K562 (cell line): Measurements from ENCODE around the gene MTHFS. TPM values are rescaled to one million over a fixed set of nuclear protein-coding genes. Genes with fewer than 3 reads are reported as not detected.
A peak's percentile ranks its signal among the peaks of the same experiment; 100 is the strongest.

Experiments
- CREB1 ChIP-seq, 2 experiments: sonication (generic) in 1 of 2; formaldehyde crosslinking in 1 of 2; IDR thresholded peaks; 2 replicates each; pipeline versions ENCODE4 v1.6.1 to v1.8.0; 2012 to 2022; ENCODE audit warnings: inconsistent platforms in 1 of 2, mild to moderate bottlenecking in 1 of 2, missing genetic modification reagents in 1 of 2, moderate library complexity in 1 of 2
- CREB3L1 ChIP-seq: fragments of 450-650 bp; IDR thresholded peaks from 2 replicates; pipeline ENCODE4 v1.6.1; 2014; ENCODE audit warnings: low read depth, mild to moderate bottlenecking, moderate library complexity, borderline replicate concordance
- ELF4 ChIP-seq: fragments of 450-650 bp; formaldehyde crosslinking; IDR thresholded peaks from 2 replicates; pipeline ENCODE4 v1.4.0; 2022; ENCODE audit warnings: missing genetic modification characterization
- ESRRB ChIP-seq: fragments of 250-450 bp; sonication (Bioruptor Pico); IDR thresholded peaks from 2 replicates; pipeline ENCODE4 v1.5.0; 2020; ENCODE audit warnings: mild to moderate bottlenecking, moderate library complexity, borderline replicate concordance
- FOSL1 ChIP-seq: fragments of 200-800 bp; sonication (Bioruptor generic); conservative IDR thresholded peaks from 2 replicates; pipeline ENCODE4 v1.6.1; 2016; ENCODE audit warnings: missing genetic modification characterization, missing compliant biosample characterization
- MCM2 ChIP-seq: fragments of 450-650 bp; IDR thresholded peaks from 2 replicates; pipeline ENCODE4 v1.6.1; 2017; ENCODE audit warnings: low read depth, mild to moderate bottlenecking
- MYNN ChIP-seq, 2 experiments: sonication (generic); formaldehyde crosslinking in 1 of 2; IDR thresholded peaks; 2 replicates each; pipeline versions ENCODE4 v1.5.0 to v1.6.1; 2016 to 2020; ENCODE audit warnings: antibody characterized with exemption in 1 of 2, missing genetic modification reagents in 1 of 2
- NR2C2 ChIP-seq, 2 experiments: fragments of 200-800 bp in 1 of 2; sonication (Bioruptor generic) in 1 of 2; sonication (generic) in 1 of 2; formaldehyde crosslinking in 1 of 2; IDR thresholded peaks; 2 replicates each; pipeline versions ENCODE4 v1.6.1 to v1.8.0; 2016 to 2022; ENCODE audit warnings: mild to moderate bottlenecking in 1 of 2, missing compliant biosample characterization in 1 of 2, missing genetic modification characterization in 1 of 2, missing genetic modification reagents in 1 of 2
- PKNOX1 ChIP-seq: fragments of 450-650 bp; IDR thresholded peaks from 2 replicates; pipeline ENCODE4 v1.6.1; 2016
- SAFB ChIP-seq: fragments of 200-400 bp; formaldehyde crosslinking; IDR thresholded peaks from 2 replicates; pipeline ENCODE4 v1.6.1; 2017; ENCODE audit warnings: low read depth, low read length, borderline replicate concordance
- SMARCB1 ChIP-seq: IDR thresholded peaks from 2 replicates; pipeline ENCODE4 v1.6.1; 2011; ENCODE audit warnings: improper control_type of control experiment, low read depth; ENCODE audit not compliant: insufficient read length
- SNRNP70 ChIP-seq: fragments of 200-400 bp; formaldehyde crosslinking; optimal IDR thresholded peaks from 2 replicates; pipeline ENCODE3; 2017; ENCODE audit warnings: low read depth, low read length
- TAF1 ChIP-seq: IDR thresholded peaks from 2 replicates; pipeline ENCODE4 v1.6.1; 2011; ENCODE audit warnings: mild to moderate bottlenecking, low read length, moderate library complexity; ENCODE audit not compliant: insufficient read depth, control insufficient read depth, severe bottlenecking; ENCODE audit errors: extremely low read depth
- TRIM28 ChIP-seq: fragments of 450-650 bp; IDR thresholded peaks from 2 replicates; pipeline ENCODE4 v1.6.1; 2017
- ZBTB5 ChIP-seq: fragments of 450-650 bp; IDR thresholded peaks from 2 replicates; pipeline ENCODE4 v1.6.1; 2017; ENCODE audit warnings: antibody characterized with exemption
- ZNF311 ChIP-seq: fragments of 250-450 bp; sonication (Bioruptor Pico); IDR thresholded peaks from 2 replicates; pipeline ENCODE4 v1.4.0; 2020; ENCODE audit warnings: mild to moderate bottlenecking, moderate library complexity
- ZNF354B ChIP-seq: fragments of 250-450 bp; sonication (Bioruptor Pico); IDR thresholded peaks from 2 replicates; pipeline ENCODE4 v1.4.0; 2020
- ZNF740 ChIP-seq, 3 experiments: fragments of 200-800 bp in 1 of 3; sonication (Bioruptor generic) in 1 of 3; sonication (generic) in 1 of 3; formaldehyde crosslinking in 1 of 3; IDR thresholded peaks; 2 replicates each; pipeline versions ENCODE4 v1.6.1 to v1.8.0; 2016 to 2022; ENCODE audit warnings: mild to moderate bottlenecking in 2 of 3, missing compliant biosample characterization in 2 of 3, missing genetic modification characterization in 2 of 3, missing genetic modification reagents in 1 of 3
- polyA plus RNA-seq, 8 experiments: library from polyadenylated mRNA; depleted of rRNA in 4 of 8; stranded (reverse) in 5 of 8; unstranded in 3 of 8; fragments of >200 nt; fragmentation: Nextera tagmentation in 2 of 8; fragmentation: Illumina TruSeq in 1 of 8; extraction: Ambion mirVana in 2 of 8; extraction: Trizol in 1 of 8; gene quantifications; 2 replicates each; pipeline versions ENCODE4 v1.2.1 to v1.2.3, GENCODE V29; 2011 to 2014; ENCODE audit warnings: inconsistent platforms in 1 of 8, missing spikeins in 1 of 8
- total RNA-seq, 7 experiments: library from RNA; depleted of rRNA in 6 of 7; stranded (reverse); fragments of >200 nt in 6 of 7; fragmentation: Illumina TruSeq in 2 of 7; extraction: Trizol in 2 of 7; gene quantifications; 2 replicates each; pipeline versions ENCODE4 v1.2.1 to v1.2.3, GENCODE V29; 2011 to 2021; ENCODE audit warnings: low replicate concordance in 1 of 7
- TF ChIP-seq, protein P1 (sequence below), 2 experiments: fragments of 450-650 bp; conservative IDR thresholded peaks; 2 replicates each; pipeline ENCODE4 v1.6.1; 2017; ENCODE audit warnings: mild to moderate bottlenecking in 2 of 2, moderate library complexity in 2 of 2

MTHFS gene
- total and polyA plus RNA-seq, 9 of the 15 experiments (the other 6 are each of a cell fraction or from before 2014, with no cell fraction given), result 17.8 to 79.3 (median 41.7) TPM

DNA sequence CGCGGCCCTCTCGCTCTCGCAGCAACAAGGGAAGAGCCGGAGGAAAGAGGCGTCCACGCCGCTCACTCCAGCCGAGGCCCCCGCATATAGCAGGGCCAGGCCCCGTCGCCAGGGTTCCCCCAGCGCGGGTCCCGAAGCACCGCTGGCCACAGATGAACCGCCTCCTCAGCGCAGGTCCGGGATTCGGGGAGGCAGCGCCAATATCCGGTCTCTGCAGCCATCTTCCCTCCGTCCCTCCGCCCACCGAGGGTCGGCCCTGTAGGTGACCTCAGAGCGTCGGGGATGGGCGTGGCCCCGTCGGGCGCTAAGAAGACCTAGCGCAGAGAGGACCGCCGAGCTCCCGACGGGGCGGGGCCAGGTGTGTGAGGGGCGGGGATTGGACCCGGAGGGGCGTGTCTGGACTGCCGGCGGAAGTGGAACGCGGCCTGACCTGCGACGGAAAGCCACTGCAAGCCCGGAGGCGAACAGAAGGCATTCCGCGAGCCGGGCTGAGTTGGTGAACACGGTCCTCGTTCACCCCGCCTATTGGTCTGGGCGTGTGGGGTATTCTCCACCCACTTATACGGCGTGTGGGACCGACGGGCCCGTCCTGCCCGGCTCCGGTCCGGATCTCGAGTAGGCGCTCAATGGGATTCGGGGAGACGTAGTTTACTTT is 26.8 kb upstream of the MTHFS start (continued):
- TF ChIP-seq CREB3L1, result no peak
- TF ChIP-seq FOSL1 (tag), result no peak; the same call in 1 of the 2 replicates
- no peak for TF ChIP-seq ZNF354B
- TF ChIP-seq TAF1, result peak; percentile 84
- no peak for TF ChIP-seq ZNF740 (CRISPR knock-in tag; IDR thresholded peaks at IDR 0.05)
- no peak for TF ChIP-seq ZNF740 (tag; IDR thresholded peaks at IDR 0.05)
- no peak for TF ChIP-seq TRIM28
- TF ChIP-seq, protein P1, sequence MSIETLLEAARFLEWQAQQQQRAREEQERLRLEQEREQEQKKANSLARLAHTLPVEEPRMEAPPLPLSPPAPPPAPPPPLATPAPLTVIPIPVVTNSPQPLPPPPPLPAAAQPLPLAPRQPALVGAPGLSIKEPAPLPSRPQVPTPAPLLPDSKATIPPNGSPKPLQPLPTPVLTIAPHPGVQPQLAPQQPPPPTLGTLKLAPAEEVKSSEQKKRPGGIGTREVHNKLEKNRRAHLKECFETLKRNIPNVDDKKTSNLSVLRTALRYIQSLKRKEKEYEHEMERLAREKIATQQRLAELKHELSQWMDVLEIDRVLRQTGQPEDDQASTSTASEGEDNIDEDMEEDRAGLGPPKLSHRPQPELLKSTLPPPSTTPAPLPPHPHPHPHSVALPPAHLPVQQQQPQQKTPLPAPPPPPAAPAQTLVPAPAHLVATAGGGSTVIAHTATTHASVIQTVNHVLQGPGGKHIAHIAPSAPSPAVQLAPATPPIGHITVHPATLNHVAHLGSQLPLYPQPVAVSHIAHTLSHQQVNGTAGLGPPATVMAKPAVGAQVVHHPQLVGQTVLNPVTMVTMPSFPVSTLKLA (conservative IDR thresholded peaks at IDR 0.05), result peak in 1 of 2 experiments; percentile 63
- peak; percentile 59 for TF ChIP-seq PKNOX1
- no peak for TF ChIP-seq ESRRB
- no peak for TF ChIP-seq ZNF311
- no peak for TF ChIP-seq SMARCB1
- peak; percentile 80 for TF ChIP-seq CREB1 (IDR thresholded peaks at IDR 0.05)
- peak; percentile 74 for TF ChIP-seq CREB1 (CRISPR knock-in tag; IDR thresholded peaks at IDR 0.05)
- TF ChIP-seq ELF4 (CRISPR knock-in tag), result no peak
- no peak for TF ChIP-seq SAFB
- TF ChIP-seq MCM2, result no peak
- no peak for TF ChIP-seq MYNN (IDR thresholded peaks at IDR 0.05)
- TF ChIP-seq MYNN (CRISPR knock-in tag; IDR thresholded peaks at IDR 0.05), result no peak
- TF ChIP-seq SNRNP70, result no peak
- TF ChIP-seq NR2C2 (CRISPR knock-in tag; IDR thresholded peaks at IDR 0.05), result peak; percentile 48; the same call in 1 of the 2 replicates
- TF ChIP-seq NR2C2 (tag; IDR thresholded peaks at IDR 0.05), result peak; percentile 90
- TF ChIP-seq ZBTB5, result no peak
